HepG2 (cell line): ENCODE data around the gene TUBGCP6. TPM values are rescaled to one million over a fixed set of nuclear protein-coding genes. Genes with fewer than 3 reads are reported as not detected.

Experiments
- FOXO1 ChIP-seq: sonication (generic); formaldehyde crosslinking; IDR thresholded peaks from 2 replicates; pipeline ENCODE4 v1.4.0; 2020; ENCODE audit warnings: missing genetic modification reagents
- GTF2F1 ChIP-seq: fragments of 150-350 bp; IDR thresholded peaks from 2 replicates; pipeline ENCODE4 v1.6.1; 2014; ENCODE audit warnings: low read length
- HMG20A ChIP-seq: IDR thresholded peaks from 2 replicates; pipeline ENCODE4 v1.6.1; 2016; ENCODE audit warnings: borderline replicate concordance
- MBNL3 ChIP-seq: fragments of 250-450 bp; sonication (Bioruptor Pico); conservative IDR thresholded peaks from 2 replicates; pipeline ENCODE4 v1.8.0; 2022; ENCODE audit warnings: mild to moderate bottlenecking, inconsistent platforms
- MIER3 ChIP-seq: IDR thresholded peaks from 2 replicates; pipeline ENCODE4 v1.6.1; 2016; ENCODE audit warnings: missing compliant biosample characterization, borderline replicate concordance
- PITX1 ChIP-seq: sonication (generic); formaldehyde crosslinking; IDR thresholded peaks from 2 replicates; pipeline ENCODE4 v1.5.1; 2020; ENCODE audit warnings: mild to moderate bottlenecking, missing genetic modification reagents
- ZMYM4 ChIP-seq: sonication (generic); formaldehyde crosslinking; IDR thresholded peaks from 2 replicates; pipeline ENCODE4 v1.8.1; 2023; ENCODE audit warnings: mild to moderate bottlenecking, missing genetic modification reagents
- ZNF20 ChIP-seq: sonication (generic); formaldehyde crosslinking; IDR thresholded peaks from 2 replicates; pipeline ENCODE4 v1.4.0; 2020; ENCODE audit warnings: mild to moderate bottlenecking, moderate library complexity, missing genetic modification reagents
- ZNF451 ChIP-seq: sonication (generic); formaldehyde crosslinking; IDR thresholded peaks from 2 replicates; pipeline ENCODE4 v1.5.0; 2020; ENCODE audit warnings: mild to moderate bottlenecking, missing genetic modification reagents
- ZNF546 ChIP-seq: sonication (generic); formaldehyde crosslinking; conservative IDR thresholded peaks from 2 replicates; pipeline ENCODE4 v1.8.1; 2023; ENCODE audit warnings: mild to moderate bottlenecking, missing genetic modification reagents
- ZNF761 ChIP-seq: sonication (generic); formaldehyde crosslinking; conservative IDR thresholded peaks from 2 replicates; pipeline ENCODE4 v1.4.0; 2020; ENCODE audit warnings: mild to moderate bottlenecking, missing genetic modification reagents
- polyA plus RNA-seq, 8 experiments: library from polyadenylated mRNA; depleted of rRNA in 3 of 8; stranded (reverse) in 7 of 8; unstranded in 1 of 8; fragments of >200 nt; fragmentation: Illumina TruSeq in 4 of 8; extraction: Trizol in 4 of 8; gene quantifications; 2 replicates each; pipeline versions ENCODE4 v1.2.1 to v1.2.3, GENCODE V29; 2011 to 2016; ENCODE audit warnings: low read depth in 4 of 8, missing spikeins in 1 of 8, mixed read lengths in 1 of 8; ENCODE audit not compliant: insufficient read depth in 1 of 8
- total RNA-seq, 5 experiments: library from RNA; depleted of rRNA; stranded (reverse); fragments of >200 nt; fragmentation: Illumina TruSeq; extraction: Trizol; gene quantifications; 2 replicates each; pipeline ENCODE4 v1.2.3, GENCODE V29; 2016; ENCODE audit warnings: low read depth in 1 of 5
- TF ChIP-seq, protein P1 (sequence below): sonication (generic); formaldehyde crosslinking; IDR thresholded peaks from 2 replicates; pipeline ENCODE4 v1.4.0; 2020; ENCODE audit warnings: missing genetic modification reagents, borderline replicate concordance
- TF ChIP-seq, protein P2 (sequence below): IDR thresholded peaks from 2 replicates; pipeline ENCODE4 v1.6.1; 2012; ENCODE audit warnings: low read length, improper control_type of control experiment
- TF ChIP-seq, protein P3 (sequence below): IDR thresholded peaks from 2 replicates; pipeline ENCODE4 v1.6.1; 2016; ENCODE audit warnings: missing compliant biosample characterization, missing genetic modification reagents, borderline replicate concordance
- TF ChIP-seq, protein P4 (sequence below): sonication (generic); formaldehyde crosslinking; IDR thresholded peaks from 2 replicates; pipeline ENCODE4 v1.5.1; 2020; ENCODE audit warnings: mild to moderate bottlenecking, missing genetic modification reagents, moderate library complexity
- TF ChIP-seq, protein P5 (sequence below): sonication (generic); formaldehyde crosslinking; IDR thresholded peaks from 2 replicates; pipeline ENCODE4 v1.4.0; 2020; ENCODE audit warnings: mild to moderate bottlenecking, missing genetic modification reagents
- TF ChIP-seq, protein P6 (sequence below): sonication (generic); IDR thresholded peaks from 2 replicates; pipeline ENCODE4 v1.6.1; 2016; ENCODE audit warnings: low read depth, borderline replicate concordance

TUBGCP6 gene
- total and polyA plus RNA-seq, 2 of the 13 experiments (the other 11 are each of a cell fraction or from before 2014, with no cell fraction given), result 14.6 to 15.7 TPM

DNA sequence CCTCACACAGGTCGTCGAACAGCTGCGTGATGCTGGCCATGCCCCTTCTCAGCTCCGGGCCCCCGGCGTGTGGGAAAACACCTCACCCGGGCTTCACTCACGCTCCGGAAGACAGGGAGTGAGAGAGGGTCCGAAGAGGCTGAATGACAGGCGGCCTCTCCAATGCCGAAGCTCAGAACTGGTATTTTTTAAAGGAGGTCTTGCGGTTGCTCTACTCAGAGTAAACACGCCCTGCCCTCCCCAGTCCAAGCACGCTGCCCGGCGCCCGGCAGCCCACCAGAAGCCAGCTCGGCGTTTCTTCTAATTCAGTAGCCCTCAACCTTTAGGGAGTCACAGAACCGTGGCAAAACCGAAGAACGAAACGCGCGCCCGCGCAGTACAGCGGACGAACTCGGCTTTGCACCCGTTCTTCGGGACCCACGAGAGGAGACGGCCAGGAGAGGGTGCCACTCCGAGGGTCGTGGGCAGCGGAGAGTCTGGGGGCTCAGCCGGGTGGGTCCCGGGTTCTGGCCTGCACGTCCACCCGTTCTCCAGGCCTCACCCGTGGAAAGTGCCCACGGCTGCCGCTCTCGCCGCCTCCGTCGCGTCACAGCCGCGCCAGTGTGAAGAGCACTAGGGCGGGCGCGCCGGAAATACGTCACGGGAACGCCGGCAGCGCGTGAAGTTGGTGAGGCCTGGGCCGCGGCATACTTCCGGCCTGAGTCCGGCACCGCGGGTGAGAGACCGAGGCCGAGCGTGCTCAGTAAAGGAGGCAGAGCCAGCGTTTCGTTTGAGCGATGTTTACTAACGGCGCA is at the start of gene TUBGCP6 (continued):
- TF ChIP-seq, protein P1, sequence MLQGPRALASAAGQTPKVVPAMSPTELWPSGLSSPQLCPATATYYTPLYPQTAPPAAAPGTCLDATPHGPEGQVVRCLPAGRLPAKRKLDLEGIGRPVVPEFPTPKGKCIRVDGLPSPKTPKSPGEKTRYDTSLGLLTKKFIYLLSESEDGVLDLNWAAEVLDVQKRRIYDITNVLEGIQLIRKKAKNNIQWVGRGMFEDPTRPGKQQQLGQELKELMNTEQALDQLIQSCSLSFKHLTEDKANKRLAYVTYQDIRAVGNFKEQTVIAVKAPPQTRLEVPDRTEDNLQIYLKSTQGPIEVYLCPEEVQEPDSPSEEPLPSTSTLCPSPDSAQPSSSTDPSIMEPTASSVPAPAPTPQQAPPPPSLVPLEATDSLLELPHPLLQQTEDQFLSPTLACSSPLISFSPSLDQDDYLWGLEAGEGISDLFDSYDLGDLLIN (CRISPR knock-in tag), result 0 out of 2 replicates have a peak, but pooled peaks have one; percentile 37
- TF ChIP-seq, protein P2, sequence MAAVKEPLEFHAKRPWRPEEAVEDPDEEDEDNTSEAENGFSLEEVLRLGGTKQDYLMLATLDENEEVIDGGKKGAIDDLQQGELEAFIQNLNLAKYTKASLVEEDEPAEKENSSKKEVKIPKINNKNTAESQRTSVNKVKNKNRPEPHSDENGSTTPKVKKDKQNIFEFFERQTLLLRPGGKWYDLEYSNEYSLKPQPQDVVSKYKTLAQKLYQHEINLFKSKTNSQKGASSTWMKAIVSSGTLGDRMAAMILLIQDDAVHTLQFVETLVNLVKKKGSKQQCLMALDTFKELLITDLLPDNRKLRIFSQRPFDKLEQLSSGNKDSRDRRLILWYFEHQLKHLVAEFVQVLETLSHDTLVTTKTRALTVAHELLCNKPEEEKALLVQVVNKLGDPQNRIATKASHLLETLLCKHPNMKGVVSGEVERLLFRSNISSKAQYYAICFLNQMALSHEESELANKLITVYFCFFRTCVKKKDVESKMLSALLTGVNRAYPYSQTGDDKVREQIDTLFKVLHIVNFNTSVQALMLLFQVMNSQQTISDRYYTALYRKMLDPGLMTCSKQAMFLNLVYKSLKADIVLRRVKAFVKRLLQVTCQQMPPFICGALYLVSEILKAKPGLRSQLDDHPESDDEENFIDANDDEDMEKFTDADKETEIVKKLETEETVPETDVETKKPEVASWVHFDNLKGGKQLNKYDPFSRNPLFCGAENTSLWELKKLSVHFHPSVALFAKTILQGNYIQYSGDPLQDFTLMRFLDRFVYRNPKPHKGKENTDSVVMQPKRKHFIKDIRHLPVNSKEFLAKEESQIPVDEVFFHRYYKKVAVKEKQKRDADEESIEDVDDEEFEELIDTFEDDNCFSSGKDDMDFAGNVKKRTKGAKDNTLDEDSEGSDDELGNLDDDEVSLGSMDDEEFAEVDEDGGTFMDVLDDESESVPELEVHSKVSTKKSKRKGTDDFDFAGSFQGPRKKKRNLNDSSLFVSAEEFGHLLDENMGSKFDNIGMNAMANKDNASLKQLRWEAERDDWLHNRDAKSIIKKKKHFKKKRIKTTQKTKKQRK, result no peak
- peak; percentile 69; the same call in 1 of the 2 replicates for TF ChIP-seq ZMYM4 (CRISPR knock-in tag)
- TF ChIP-seq, protein P3, sequence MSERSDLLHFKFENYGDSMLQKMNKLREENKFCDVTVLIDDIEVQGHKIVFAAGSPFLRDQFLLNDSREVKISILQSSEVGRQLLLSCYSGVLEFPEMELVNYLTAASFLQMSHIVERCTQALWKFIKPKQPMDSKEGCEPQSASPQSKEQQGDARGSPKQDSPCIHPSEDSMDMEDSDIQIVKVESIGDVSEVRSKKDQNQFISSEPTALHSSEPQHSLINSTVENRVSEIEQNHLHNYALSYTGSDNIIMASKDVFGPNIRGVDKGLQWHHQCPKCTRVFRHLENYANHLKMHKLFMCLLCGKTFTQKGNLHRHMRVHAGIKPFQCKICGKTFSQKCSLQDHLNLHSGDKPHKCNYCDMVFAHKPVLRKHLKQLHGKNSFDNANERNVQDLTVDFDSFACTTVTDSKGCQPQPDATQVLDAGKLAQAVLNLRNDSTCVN (CRISPR knock-in tag), result no peak
- TF ChIP-seq ZNF761, result peak; percentile 21; the same call in 1 of the 2 replicates
- peak; percentile 96 for TF ChIP-seq MIER3 (CRISPR knock-in tag)
- TF ChIP-seq, protein P4, sequence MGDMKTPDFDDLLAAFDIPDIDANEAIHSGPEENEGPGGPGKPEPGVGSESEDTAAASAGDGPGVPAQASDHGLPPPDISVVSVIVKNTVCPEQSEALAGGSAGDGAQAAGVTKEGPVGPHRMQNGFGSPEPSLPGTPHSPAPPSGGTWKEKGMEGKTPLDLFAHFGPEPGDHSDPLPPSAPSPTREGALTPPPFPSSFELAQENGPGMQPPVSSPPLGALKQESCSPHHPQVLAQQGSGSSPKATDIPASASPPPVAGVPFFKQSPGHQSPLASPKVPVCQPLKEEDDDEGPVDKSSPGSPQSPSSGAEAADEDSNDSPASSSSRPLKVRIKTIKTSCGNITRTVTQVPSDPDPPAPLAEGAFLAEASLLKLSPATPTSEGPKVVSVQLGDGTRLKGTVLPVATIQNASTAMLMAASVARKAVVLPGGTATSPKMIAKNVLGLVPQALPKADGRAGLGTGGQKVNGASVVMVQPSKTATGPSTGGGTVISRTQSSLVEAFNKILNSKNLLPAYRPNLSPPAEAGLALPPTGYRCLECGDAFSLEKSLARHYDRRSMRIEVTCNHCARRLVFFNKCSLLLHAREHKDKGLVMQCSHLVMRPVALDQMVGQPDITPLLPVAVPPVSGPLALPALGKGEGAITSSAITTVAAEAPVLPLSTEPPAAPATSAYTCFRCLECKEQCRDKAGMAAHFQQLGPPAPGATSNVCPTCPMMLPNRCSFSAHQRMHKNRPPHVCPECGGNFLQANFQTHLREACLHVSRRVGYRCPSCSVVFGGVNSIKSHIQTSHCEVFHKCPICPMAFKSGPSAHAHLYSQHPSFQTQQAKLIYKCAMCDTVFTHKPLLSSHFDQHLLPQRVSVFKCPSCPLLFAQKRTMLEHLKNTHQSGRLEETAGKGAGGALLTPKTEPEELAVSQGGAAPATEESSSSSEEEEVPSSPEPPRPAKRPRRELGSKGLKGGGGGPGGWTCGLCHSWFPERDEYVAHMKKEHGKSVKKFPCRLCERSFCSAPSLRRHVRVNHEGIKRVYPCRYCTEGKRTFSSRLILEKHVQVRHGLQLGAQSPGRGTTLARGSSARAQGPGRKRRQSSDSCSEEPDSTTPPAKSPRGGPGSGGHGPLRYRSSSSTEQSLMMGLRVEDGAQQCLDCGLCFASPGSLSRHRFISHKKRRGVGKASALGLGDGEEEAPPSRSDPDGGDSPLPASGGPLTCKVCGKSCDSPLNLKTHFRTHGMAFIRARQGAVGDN (CRISPR knock-in tag), result peak; percentile 91
- TF ChIP-seq HMG20A (CRISPR knock-in tag), result no peak
- no peak for TF ChIP-seq MBNL3 (CRISPR knock-in tag)
- no peak; the same call in 1 of the 2 replicates for TF ChIP-seq FOXO1 (CRISPR knock-in tag)
- TF ChIP-seq ZNF20, result no peak
- TF ChIP-seq GTF2F1, result no peak
- TF ChIP-seq, protein P5, sequence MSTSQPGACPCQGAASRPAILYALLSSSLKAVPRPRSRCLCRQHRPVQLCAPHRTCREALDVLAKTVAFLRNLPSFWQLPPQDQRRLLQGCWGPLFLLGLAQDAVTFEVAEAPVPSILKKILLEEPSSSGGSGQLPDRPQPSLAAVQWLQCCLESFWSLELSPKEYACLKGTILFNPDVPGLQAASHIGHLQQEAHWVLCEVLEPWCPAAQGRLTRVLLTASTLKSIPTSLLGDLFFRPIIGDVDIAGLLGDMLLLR (CRISPR knock-in tag), result peak; percentile 92
- TF ChIP-seq PITX1 (CRISPR knock-in tag), result peak; percentile 55; the same call in 1 of the 2 replicates
- TF ChIP-seq ZNF546, result no peak
- TF ChIP-seq, protein P6, sequence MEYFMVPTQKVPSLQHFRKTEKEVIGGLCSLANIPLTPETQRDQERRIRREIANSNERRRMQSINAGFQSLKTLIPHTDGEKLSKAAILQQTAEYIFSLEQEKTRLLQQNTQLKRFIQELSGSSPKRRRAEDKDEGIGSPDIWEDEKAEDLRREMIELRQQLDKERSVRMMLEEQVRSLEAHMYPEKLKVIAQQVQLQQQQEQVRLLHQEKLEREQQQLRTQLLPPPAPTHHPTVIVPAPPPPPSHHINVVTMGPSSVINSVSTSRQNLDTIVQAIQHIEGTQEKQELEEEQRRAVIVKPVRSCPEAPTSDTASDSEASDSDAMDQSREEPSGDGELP, result peak; percentile 47; the same call in 1 of the 2 replicates
- no peak for TF ChIP-seq ZNF451 (CRISPR knock-in tag)
